B cell (primary cell): ENCODE data around the gene ARHGDIA.

ENCODE experiments used
- EZH2 ChIP-seq: IDR thresholded peaks from 2 replicates; pipeline ENCODE4 v1.6.1; 2012; ENCODE audit warnings: borderline replicate concordance, low read depth, mild to moderate bottlenecking, moderate library complexity, low read length; ENCODE audit not compliant: insufficient read depth, poor library complexity, severe bottlenecking
- TF ChIP-seq, protein P1 (sequence below): fragments of 200-600 bp; IDR thresholded peaks from one replicate; pipeline ENCODE4 v1.8.0; 2022; ENCODE audit warnings: antibody characterized with exemption, mild to moderate bottlenecking

DNA sequence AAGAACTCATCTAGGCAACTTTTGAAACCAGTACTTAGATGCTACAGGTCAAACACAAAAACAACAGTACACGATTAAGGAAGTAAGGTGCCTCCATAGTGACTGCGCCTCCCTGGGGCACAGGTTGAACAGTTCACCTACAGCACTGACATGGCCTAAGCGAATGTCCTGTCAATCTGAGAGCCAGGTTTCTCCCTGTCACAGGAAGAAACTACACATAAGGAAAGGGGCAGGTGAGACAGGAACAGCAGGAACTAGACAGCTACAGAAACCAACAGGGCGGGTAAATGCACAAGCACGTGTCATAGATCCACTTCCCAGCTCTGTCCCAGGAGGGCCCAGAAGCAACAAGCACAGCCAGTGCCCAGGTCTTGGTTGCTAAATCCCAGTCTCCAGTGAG, 8.0 kb upstream of the ARHGDIA start:
- TF ChIP-seq, protein P1, sequence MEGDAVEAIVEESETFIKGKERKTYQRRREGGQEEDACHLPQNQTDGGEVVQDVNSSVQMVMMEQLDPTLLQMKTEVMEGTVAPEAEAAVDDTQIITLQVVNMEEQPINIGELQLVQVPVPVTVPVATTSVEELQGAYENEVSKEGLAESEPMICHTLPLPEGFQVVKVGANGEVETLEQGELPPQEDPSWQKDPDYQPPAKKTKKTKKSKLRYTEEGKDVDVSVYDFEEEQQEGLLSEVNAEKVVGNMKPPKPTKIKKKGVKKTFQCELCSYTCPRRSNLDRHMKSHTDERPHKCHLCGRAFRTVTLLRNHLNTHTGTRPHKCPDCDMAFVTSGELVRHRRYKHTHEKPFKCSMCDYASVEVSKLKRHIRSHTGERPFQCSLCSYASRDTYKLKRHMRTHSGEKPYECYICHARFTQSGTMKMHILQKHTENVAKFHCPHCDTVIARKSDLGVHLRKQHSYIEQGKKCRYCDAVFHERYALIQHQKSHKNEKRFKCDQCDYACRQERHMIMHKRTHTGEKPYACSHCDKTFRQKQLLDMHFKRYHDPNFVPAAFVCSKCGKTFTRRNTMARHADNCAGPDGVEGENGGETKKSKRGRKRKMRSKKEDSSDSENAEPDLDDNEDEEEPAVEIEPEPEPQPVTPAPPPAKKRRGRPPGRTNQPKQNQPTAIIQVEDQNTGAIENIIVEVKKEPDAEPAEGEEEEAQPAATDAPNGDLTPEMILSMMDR, result no peak
- no peak for TF ChIP-seq EZH2
